ENCODE results near the gene PRM2.

DNA sequence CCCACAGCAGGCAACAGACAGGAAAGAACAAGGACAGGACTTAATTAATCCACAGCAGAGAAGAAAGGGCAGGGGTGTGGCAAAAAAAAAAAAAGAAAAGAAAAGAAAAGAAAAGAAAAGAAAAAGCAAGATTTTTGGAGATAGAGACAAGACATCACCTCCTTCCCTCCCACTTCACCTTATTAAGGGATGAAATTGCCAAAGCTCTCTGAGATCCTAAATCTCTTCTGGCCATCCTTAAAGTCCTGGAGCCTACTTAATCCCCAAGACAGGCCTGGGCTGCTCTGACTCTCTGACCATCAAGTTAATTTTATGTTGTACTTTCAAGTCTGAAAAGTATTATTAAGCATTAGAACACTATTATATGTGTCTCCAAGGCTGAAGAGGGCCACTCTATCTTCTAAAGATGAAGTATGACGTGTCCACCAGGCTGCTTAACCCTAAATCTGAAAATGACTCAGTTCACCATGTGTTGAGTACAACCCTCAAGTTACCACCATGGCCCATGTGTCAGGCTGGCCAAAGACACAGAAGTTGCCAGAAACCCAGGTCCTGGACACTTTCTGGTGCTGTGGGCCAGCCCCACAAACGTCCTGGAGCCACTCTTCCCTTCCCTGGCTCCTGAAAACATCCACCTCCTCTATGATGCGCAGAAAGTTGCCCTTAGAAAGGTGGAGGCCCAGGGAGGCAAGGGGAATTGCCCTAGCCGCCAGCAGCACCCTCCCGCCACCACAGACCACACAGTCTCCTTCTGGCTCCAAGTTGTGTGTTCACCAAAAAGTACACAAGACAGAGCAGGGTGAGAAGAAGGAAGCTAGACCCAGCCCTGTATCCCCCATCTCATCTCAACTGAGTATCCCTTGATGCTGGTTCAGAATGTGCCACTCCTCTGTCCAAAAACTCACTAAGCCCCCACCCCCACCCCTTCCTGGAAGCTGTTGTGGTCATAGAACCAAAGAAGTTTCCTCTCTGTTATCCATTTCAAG, 23.0 kb downstream of the PRM2 start:
- TF ChIP-seq CTCF (conservative IDR thresholded peaks at IDR 0.05 in 1 of 2, IDR thresholded peaks at IDR 0.05 in 1 of 2; ENCODE audit: low read depth in 1 of 2, low read length in 2 of 2): no peak
- TF ChIP-seq EZH2 (IDR thresholded peaks at IDR 0.05; ENCODE audit: low read length, missing control alignments): no peak

Measured in fibroblast of lung (primary cell).